ENCODE results near the gene KRTAP25-1. TPM values are rescaled to one million over a fixed set of nuclear protein-coding genes. Genes with fewer than 3 reads are reported as not detected.

Gene KRTAP25-1
- total RNA-seq, 1 donor from 2014 or later, result not detected

GRCh38 chr21:30249936-30250335, 39.4 kb downstream of the KRTAP25-1 start:
- DNase-seq (ENCODE audit: low read depth), result no peak

GRCh38 chr21:30248844-30249243, 40.5 kb downstream of the KRTAP25-1 start:
- no peak for DNase-seq (ENCODE audit: low read depth)

- no peak for DNase-seq (ENCODE audit: low read depth)
Measured at GRCh38 chr21:30245061-30245460, 44.3 kb downstream of the KRTAP25-1 start.

- no peak for DNase-seq (ENCODE audit: low read depth)
Measured at GRCh38 chr21:30243691-30244090, 45.6 kb downstream of the KRTAP25-1 start.

GRCh38 chr21:30240661-30241060, 48.7 kb downstream of the KRTAP25-1 start:
- no peak for DNase-seq (ENCODE audit: low read depth)

Other genes with a start within 250 kb of the KRTAP25-1 start
- not detected in 2 replicates for gene CLDN17, start 122.7 kb downstream of the KRTAP25-1 start, total RNA-seq
- gene CLDN8, start 73.4 kb downstream of the KRTAP25-1 start, total RNA-seq, result not detected in 2 replicates
- gene KRTAP24-1, start 6.6 kb downstream of the KRTAP25-1 start, total RNA-seq, result not detected in 2 replicates
- not detected in 2 replicates for gene KRTAP26-1, start 30.8 kb upstream of the KRTAP25-1 start, total RNA-seq
- gene KRTAP27-1, start 48.2 kb upstream of the KRTAP25-1 start, total RNA-seq, result not detected in 2 replicates
- not detected in 2 replicates for gene KRTAP23-1, start 59.1 kb upstream of the KRTAP25-1 start, total RNA-seq
- gene KRTAP13-2, start 82.8 kb upstream of the KRTAP25-1 start, total RNA-seq, result not detected in 2 replicates
- gene KRTAP13-1, start 106.5 kb upstream of the KRTAP25-1 start, total RNA-seq, result not detected in 2 replicates
- gene KRTAP13-3, start 136.4 kb upstream of the KRTAP25-1 start, total RNA-seq, result not detected in 2 replicates
- gene KRTAP13-4, start 140.7 kb upstream of the KRTAP25-1 start, total RNA-seq, result not detected in 2 replicates
- not detected in 2 replicates for gene KRTAP15-1, start 150.8 kb upstream of the KRTAP25-1 start, total RNA-seq
- gene KRTAP19-1, start 190.9 kb upstream of the KRTAP25-1 start, total RNA-seq, result not detected in 2 replicates
- not detected in 2 replicates for gene KRTAP19-2, start 197.9 kb upstream of the KRTAP25-1 start, total RNA-seq
- gene KRTAP19-3, start 202.5 kb upstream of the KRTAP25-1 start, total RNA-seq, result not detected in 2 replicates
- gene KRTAP19-4, start 207.7 kb upstream of the KRTAP25-1 start, total RNA-seq, result not detected in 2 replicates
- not detected in 2 replicates for gene KRTAP19-5, start 212.6 kb upstream of the KRTAP25-1 start, total RNA-seq

All from myocyte (in vitro differentiated cells).